Spleen (tissue), 7 donors: Measurements from ENCODE around the gene EIF4B.

Experiments used
- CTCF ChIP-seq, 11 experiments: fragments of 200-600 bp in 7 of 11; fragments of 450-650 bp in 4 of 11; sonication (generic) in 4 of 11; IDR thresholded peaks in 8 of 11; conservative IDR thresholded peaks in 3 of 11; 1 replicate in 7 of 11; 2 replicates in 4 of 11; pipeline versions ENCODE4 v1.4.0 to v1.8.0; 2016 to 2021; ENCODE audit warnings: antibody characterized with exemption in 11 of 11, inconsistent platforms in 4 of 11, mild to moderate bottlenecking in 1 of 11
- POLR2A ChIP-seq, 3 donors: fragments of 450-650 bp; IDR thresholded peaks; one replicate each; pipeline ENCODE4 v1.5.1; 2017; ENCODE audit warnings: antibody characterized with exemption in 3 of 3, mild to moderate bottlenecking in 1 of 3
- donor health status: DM: no; HTN: no; CAD: no; lungs with moderate emphysema.
- donor health status: DM: no; HTN: no; CAD: no.
- donor health status: DM: no; HTN: no; CAD: no.

GRCh38 chr12:53076461-53076860 is 70.2 kb downstream of the EIF4B start:
- TF ChIP-seq CTCF (IDR thresholded peaks at IDR 0.05 in 8 of 11, conservative IDR thresholded peaks at IDR 0.05 in 3 of 11) (no peak), POLR2A (IDR thresholded peaks at IDR 0.05) (no peak)
